ENCODE measurements around the gene SPECC1.

DNA sequence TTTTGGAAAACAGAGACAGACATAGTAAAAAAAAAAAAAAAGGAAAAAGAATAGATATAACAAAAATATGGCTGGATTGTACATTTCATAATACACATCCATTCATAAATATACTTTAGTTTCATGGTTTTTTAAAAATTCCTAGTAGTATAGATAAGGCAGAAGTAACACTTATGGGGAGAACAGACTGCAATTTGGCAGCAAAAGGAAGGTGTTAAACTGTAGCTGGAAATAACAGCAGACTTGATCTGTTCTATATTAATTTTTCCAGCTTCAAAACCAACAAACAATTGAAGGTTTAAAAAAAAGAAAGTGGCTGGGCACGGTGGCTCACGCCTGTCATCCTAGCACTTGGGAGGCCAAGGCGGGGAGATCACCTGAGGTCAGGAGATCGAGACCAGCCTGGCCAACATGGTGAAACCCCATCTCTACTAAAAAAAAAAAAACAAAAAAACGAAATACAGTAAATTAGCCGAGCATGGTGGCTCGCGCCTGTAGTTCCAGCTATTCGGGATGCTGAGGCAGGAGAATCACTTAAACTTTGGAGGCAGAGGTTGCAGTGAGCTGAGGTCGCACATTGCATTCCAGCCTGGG, 191.8 kb downstream of the SPECC1 start:
- TF ChIP-seq EP300 (IDR thresholded peaks at IDR 0.05), result no peak
- TF ChIP-seq, protein P1, sequence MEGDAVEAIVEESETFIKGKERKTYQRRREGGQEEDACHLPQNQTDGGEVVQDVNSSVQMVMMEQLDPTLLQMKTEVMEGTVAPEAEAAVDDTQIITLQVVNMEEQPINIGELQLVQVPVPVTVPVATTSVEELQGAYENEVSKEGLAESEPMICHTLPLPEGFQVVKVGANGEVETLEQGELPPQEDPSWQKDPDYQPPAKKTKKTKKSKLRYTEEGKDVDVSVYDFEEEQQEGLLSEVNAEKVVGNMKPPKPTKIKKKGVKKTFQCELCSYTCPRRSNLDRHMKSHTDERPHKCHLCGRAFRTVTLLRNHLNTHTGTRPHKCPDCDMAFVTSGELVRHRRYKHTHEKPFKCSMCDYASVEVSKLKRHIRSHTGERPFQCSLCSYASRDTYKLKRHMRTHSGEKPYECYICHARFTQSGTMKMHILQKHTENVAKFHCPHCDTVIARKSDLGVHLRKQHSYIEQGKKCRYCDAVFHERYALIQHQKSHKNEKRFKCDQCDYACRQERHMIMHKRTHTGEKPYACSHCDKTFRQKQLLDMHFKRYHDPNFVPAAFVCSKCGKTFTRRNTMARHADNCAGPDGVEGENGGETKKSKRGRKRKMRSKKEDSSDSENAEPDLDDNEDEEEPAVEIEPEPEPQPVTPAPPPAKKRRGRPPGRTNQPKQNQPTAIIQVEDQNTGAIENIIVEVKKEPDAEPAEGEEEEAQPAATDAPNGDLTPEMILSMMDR (IDR thresholded peaks at IDR 0.05), result no peak
- no peak for TF ChIP-seq POLR2AphosphoS5 (IDR thresholded peaks at IDR 0.05)
